Activated T-cell treated with anti-CD3 and anti-CD28 coated beads, Interleukin-2, amount 50 U/mL, for 72 hours (primary cell): Measurements from ENCODE around the gene GRAMD1B. TPM values are rescaled to one million over a fixed set of nuclear protein-coding genes. Genes with fewer than 3 reads are reported as not detected.

Experiments used
- ATAC-seq, 2 donors: fragments of 150-1000 bp; cut with Tn5 transposase; replicated peaks in 1 of 2; 2 replicates each; pipeline ENCODE4 v1.10.0; 2021; ENCODE audit warnings: moderate library complexity in 2 of 2, mild to moderate bottlenecking in 1 of 2
- DNase-seq, 2 donors: peaks; one replicate each; pipeline ENCODE4 v3.0.0; 2021 to 2022; ENCODE audit warnings: mixed read lengths in 1 of 2
- H3K27ac Mint-ChIP-seq: one replicate; pipeline ENCODE4 v1.8.0; 2022; ENCODE audit warnings: mild to moderate bottlenecking, moderate library complexity, mixed read lengths
- H3K27me3 Mint-ChIP-seq: one replicate; pipeline ENCODE4 v1.8.0; 2022; ENCODE audit warnings: low read depth, mixed read lengths
- H3K36me3 Mint-ChIP-seq, 2 donors: one replicate each; pipeline ENCODE4 v1.8.0; 2022; ENCODE audit warnings: mixed read lengths in 2 of 2, mild to moderate bottlenecking in 1 of 2; ENCODE audit not compliant: insufficient read depth in 2 of 2
- H3K4me1 Mint-ChIP-seq: one replicate; pipeline ENCODE4 v1.8.0; 2022; ENCODE audit warnings: low read depth, mixed read lengths
- H3K4me3 Mint-ChIP-seq, 2 donors: one replicate each; pipeline ENCODE4 v1.8.0; 2022; ENCODE audit warnings: mild to moderate bottlenecking in 2 of 2, mixed read lengths in 2 of 2, moderate library complexity in 2 of 2
- H3K9me3 Mint-ChIP-seq, 2 donors: one replicate each; pipeline ENCODE4 v1.8.0; 2022; ENCODE audit warnings: mixed read lengths in 2 of 2
- total RNA-seq, 2 donors: library from RNA; stranded (reverse); gene quantifications; one replicate each; pipeline ENCODE4 v1.2.3, GENCODE V29; 2022

GRAMD1B gene
- total RNA-seq, 2 donors from 2014 or later = 64.0 to 107 TPM

- peaks cover 29% of the 10 kb centered on the region for H3K27me3 Mint-ChIP-seq
- DNase-seq = no peak
- H3K27ac Mint-ChIP-seq = peak overlapping the region; percentile 22
- ATAC-seq = peak; percentile 18 to 36
- no peaks in the 10 kb centered on the region for H3K36me3 Mint-ChIP-seq
- peaks cover 5% of the 10 kb centered on the region for H3K4me1 Mint-ChIP-seq
- H3K9me3 Mint-ChIP-seq = no peaks in the 10 kb centered on the region
- no peak overlapping the region for H3K4me3 Mint-ChIP-seq
Measured at GRCh38 chr11:123628936-123629683, 199.0 kb downstream of the GRAMD1B start.

GRCh38 chr11:123630126-123630608 lies 200.1 kb downstream of the GRAMD1B start:
- no peak for DNase-seq
- H3K27ac Mint-ChIP-seq = no peak overlapping the region
- no peaks in the 10 kb centered on the region for H3K9me3 Mint-ChIP-seq
- peaks cover 38% of the 10 kb centered on the region for H3K27me3 Mint-ChIP-seq
- ATAC-seq = no peak
- H3K36me3 Mint-ChIP-seq = no peaks in the 10 kb centered on the region
- peaks cover 5% of the 10 kb centered on the region for H3K4me1 Mint-ChIP-seq
- H3K4me3 Mint-ChIP-seq = no peak overlapping the region

- no peak for ATAC-seq
- H3K36me3 Mint-ChIP-seq = no peaks in the 10 kb centered on the region
Measured at GRCh38 chr11:123640029-123640428, 210.0 kb downstream of the GRAMD1B start.

GRCh38 chr11:123640677-123641494 lies 210.8 kb downstream of the GRAMD1B start:
- no peaks in the 10 kb centered on the region for H3K9me3 Mint-ChIP-seq
- H3K4me3 Mint-ChIP-seq = no peak overlapping the region
- peaks cover 48% of the 10 kb centered on the region for H3K27me3 Mint-ChIP-seq
- H3K36me3 Mint-ChIP-seq = no peaks in the 10 kb centered on the region
- peak; percentile 82 to 84 for ATAC-seq
- peak; percentile 52 to 62 for DNase-seq
- H3K4me1 Mint-ChIP-seq = peaks cover 5% of the 10 kb centered on the region
- no peak overlapping the region for H3K27ac Mint-ChIP-seq

More at GRCh38 chr11:123640029-123640428, 210.0 kb downstream of the GRAMD1B start:
- no peak for DNase-seq
- Mint-ChIP-seq H3K4me3 (no peak overlapping the region), H3K4me1 (peaks cover 5% of the 10 kb centered on the region), H3K27ac (no peak overlapping the region), H3K9me3 (no peaks in the 10 kb centered on the region), H3K27me3 (peaks cover 44% of the 10 kb centered on the region)

- Mint-ChIP-seq H3K27me3 (peaks cover 51% of the 10 kb centered on the region), H3K4me3 (no peak overlapping the region), H3K36me3 (no peaks in the 10 kb centered on the region), H3K4me1 (peaks cover 5% of the 10 kb centered on the region), H3K27ac (no peak overlapping the region), H3K9me3 (no peaks in the 10 kb centered on the region)
- no peak for DNase-seq
- ATAC-seq = no peak
Measured at GRCh38 chr11:123641495-123641840, 211.4 kb downstream of the GRAMD1B start.

GRCh38 chr11:123642435-123642834 lies 212.4 kb downstream of the GRAMD1B start:
- Mint-ChIP-seq H3K27ac (no peak overlapping the region), H3K4me3 (no peak overlapping the region), H3K9me3 (no peaks in the 10 kb centered on the region), H3K4me1 (peaks cover 5% of the 10 kb centered on the region), H3K36me3 (no peaks in the 10 kb centered on the region), H3K27me3 (peaks cover 47% of the 10 kb centered on the region)
- ATAC-seq (no peak), DNase-seq (no peak)

GRCh38 chr11:123645286-123645975 lies 215.4 kb downstream of the GRAMD1B start:
- ATAC-seq = no peak

GRCh38 chr11:123650901-123651300 lies 220.8 kb downstream of the GRAMD1B start:
- Mint-ChIP-seq H3K36me3 (no peaks in the 10 kb centered on the region), H3K27me3 (peaks cover 45% of the 10 kb centered on the region), H3K9me3 (no peaks in the 10 kb centered on the region), H3K27ac (no peak overlapping the region), H3K4me1 (no peaks in the 10 kb centered on the region), H3K4me3 (no peak overlapping the region)
- no peak for DNase-seq
- ATAC-seq = no peak

More at GRCh38 chr11:123645286-123645975, 215.4 kb downstream of the GRAMD1B start:
- Mint-ChIP-seq H3K36me3 (no peaks in the 10 kb centered on the region), H3K9me3 (no peaks in the 10 kb centered on the region), H3K27me3 (peaks cover 26% of the 10 kb centered on the region), H3K4me3 (no peak overlapping the region), H3K27ac (no peak overlapping the region), H3K4me1 (peaks cover 5% of the 10 kb centered on the region)
- DNase-seq = no peak

- no peak overlapping the region for H3K27ac Mint-ChIP-seq
- H3K27me3 Mint-ChIP-seq = peaks cover 42% of the 10 kb centered on the region
- DNase-seq (no peak), ATAC-seq (no peak)
- no peak overlapping the region for H3K4me3 Mint-ChIP-seq
- no peaks in the 10 kb centered on the region for H3K4me1 Mint-ChIP-seq
- no peaks in the 10 kb centered on the region for H3K36me3 Mint-ChIP-seq
- no peaks in the 10 kb centered on the region for H3K9me3 Mint-ChIP-seq
Measured at GRCh38 chr11:123652599-123652998, 222.5 kb downstream of the GRAMD1B start.

- Mint-ChIP-seq H3K9me3 (peaks cover 0 to under 1% of the 10 kb centered on the region in 2 donors), H3K27me3 (peaks cover 42% of the 10 kb centered on the region), H3K27ac (no peak overlapping the region), H3K4me1 (no peaks in the 10 kb centered on the region), H3K36me3 (no peaks in the 10 kb centered on the region), H3K4me3 (peak overlapping the region; percentile 52 to 73)
- no peak for ATAC-seq
- no peak for DNase-seq
Measured at GRCh38 chr11:123653483-123653826, 223.4 kb downstream of the GRAMD1B start.

- Mint-ChIP-seq H3K27ac (no peak overlapping the region), H3K9me3 (peaks cover 5 to 6% of the 10 kb centered on the region in 2 donors), H3K27me3 (peaks cover 42% of the 10 kb centered on the region), H3K4me3 (peak overlapping the region; percentile 52 to 73), H3K4me1 (no peaks in the 10 kb centered on the region), H3K36me3 (no peaks in the 10 kb centered on the region)
- DNase-seq (peak; percentile 30 to 48), ATAC-seq (peak; percentile 70 to 78)
Measured at GRCh38 chr11:123653827-123654565, 223.9 kb downstream of the GRAMD1B start.

GRCh38 chr11:123654566-123655081 lies 224.6 kb downstream of the GRAMD1B start, which contains the start of gene SCN3B:
TSS of gene SCN3B (minus strand) at chr11:123654624. CDS start at chr11:123653801, 823 bp downstream.
- Mint-ChIP-seq H3K27me3 (peaks cover 42% of the 10 kb centered on the region), H3K9me3 (peaks cover 8 to 9% of the 10 kb centered on the region in 2 donors), H3K36me3 (no peaks in the 10 kb centered on the region), H3K4me3 (peak within 1 kb of the TSS; percentile 72 to 73), H3K27ac (no peak within 1 kb of the TSS), H3K4me1 (peaks cover under 1% of the 10 kb centered on the region)
- DNase-seq = peak; percentile 3 to 46
- ATAC-seq = peak; percentile 72 to 85
